GM19328 (cell line): ENCODE measurements around the gene IGLL5.
A peak's percentile ranks its signal among the peaks of the same experiment; 100 is the strongest.

Experiments used
- ATAC-seq: cut with Tn5 transposase; IDR thresholded peaks from one replicate; pipeline ENCODE4 v1.9.1; 2021; ENCODE audit warnings: mild to moderate bottlenecking, moderate library complexity; ENCODE audit not compliant: unreplicated experiment

IGLL5 gene

GRCh38 chr22:22925146-22925804, 37.7 kb downstream of the IGLL5 start:
- ATAC-seq: no peak

GRCh38 chr22:22925805-22926369, 38.3 kb downstream of the IGLL5 start:
- no peak for ATAC-seq

- ATAC-seq: no peak
Measured at GRCh38 chr22:22926370-22927195, 39.0 kb downstream of the IGLL5 start.

GRCh38 chr22:22927196-22927887, 39.7 kb downstream of the IGLL5 start:
- ATAC-seq: no peak

- ATAC-seq: no peak
Measured at GRCh38 chr22:22927888-22928665, 40.5 kb downstream of the IGLL5 start.

GRCh38 chr22:22928666-22929380, 41.2 kb downstream of the IGLL5 start:
- ATAC-seq: peak; percentile 75

- no peak for ATAC-seq
Measured at GRCh38 chr22:22929381-22930221, 42.0 kb downstream of the IGLL5 start.

- no peak for ATAC-seq
Measured at GRCh38 chr22:22930222-22930497, 42.5 kb downstream of the IGLL5 start.

GRCh38 chr22:22930571-22931556, 43.2 kb downstream of the IGLL5 start:
- no peak for ATAC-seq

GRCh38 chr22:22931557-22932270, 44.1 kb downstream of the IGLL5 start:
- no peak for ATAC-seq

- no peak for ATAC-seq
Measured at GRCh38 chr22:22932512-22932941, 44.9 kb downstream of the IGLL5 start.

GRCh38 chr22:22933100-22933806, 45.6 kb downstream of the IGLL5 start:
- no peak for ATAC-seq

- ATAC-seq: no peak
Measured at GRCh38 chr22:22933807-22934542, 46.4 kb downstream of the IGLL5 start.

GRCh38 chr22:22934543-22935055, 47.0 kb downstream of the IGLL5 start:
- no peak for ATAC-seq

GRCh38 chr22:22935056-22935545, 47.5 kb downstream of the IGLL5 start:
- peak; percentile 18 for ATAC-seq
